ENCODE results near the gene HFE.

Gene HFE

DNA sequence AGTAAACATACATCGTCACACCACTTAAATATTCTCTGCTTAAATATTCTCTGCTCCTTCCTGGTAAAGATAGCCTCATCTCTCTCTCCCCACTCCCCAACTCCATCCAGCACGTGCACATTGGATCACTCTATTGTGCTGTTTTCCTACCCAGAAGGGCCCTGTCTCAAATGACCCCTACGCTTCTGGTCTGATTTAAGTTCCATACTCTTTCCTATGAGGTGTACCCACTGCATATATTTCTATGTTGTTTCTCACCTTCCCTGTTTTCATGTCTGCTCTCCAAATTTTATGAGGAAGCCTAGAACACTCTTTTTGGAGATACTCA lies 53.7 kb downstream of the HFE start:
- DNase-seq = no peak

DNA sequence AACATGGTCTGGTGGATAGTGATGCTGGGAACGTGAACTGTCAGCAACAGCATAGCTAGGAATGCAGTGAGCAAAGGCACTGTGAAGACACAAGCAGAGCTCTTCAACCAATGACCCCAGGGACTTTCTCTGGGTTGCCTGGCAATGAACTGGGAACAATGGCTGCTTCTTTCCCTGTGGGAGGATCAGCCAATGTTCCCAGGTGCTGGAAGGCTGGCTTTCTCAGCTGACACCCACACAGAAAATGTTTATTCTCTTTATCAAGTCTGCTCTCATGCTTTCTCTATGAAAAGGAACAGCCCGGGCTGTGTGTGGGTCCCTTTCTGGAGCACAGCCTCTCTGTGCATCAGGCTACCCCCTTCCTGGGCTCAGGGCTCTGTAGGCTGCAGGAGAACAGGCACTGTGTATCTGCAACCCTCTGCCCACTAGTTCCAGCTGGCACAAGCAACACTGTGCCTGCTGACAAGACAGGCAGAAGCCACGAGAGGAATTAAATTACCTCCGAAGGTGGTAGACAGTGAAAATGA lies 54.2 kb downstream of the HFE start:
- DNase-seq = no peak

DNA sequence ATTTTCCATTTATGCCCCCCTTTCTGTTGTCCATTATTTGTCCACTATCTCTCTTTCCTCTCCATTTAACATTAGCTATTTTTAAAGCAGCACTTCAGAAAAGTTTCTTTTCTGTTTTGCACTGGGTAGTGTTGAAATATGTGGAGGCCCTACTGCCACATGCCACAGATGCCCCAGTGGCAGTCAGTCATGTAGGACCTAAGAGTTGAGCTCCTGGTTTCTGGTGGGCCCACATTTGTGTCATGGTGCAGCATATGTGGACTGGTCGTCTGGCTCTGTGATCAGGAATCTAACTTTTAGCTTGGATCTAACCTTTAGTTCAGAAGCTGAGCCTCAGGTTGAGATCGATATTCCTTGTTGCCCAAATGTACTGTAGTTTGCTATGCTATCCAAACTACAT lies 54.8 kb downstream of the HFE start:
- DNase-seq = no peak
